SK-N-SH treated with all-trans-retinoic acid at 6 μM for 48 hours (cell line): ENCODE results near the gene ZBTB11.
"Not testable (repeated sequence)": the region's sequence is repeated elsewhere in the genome, so short reads cannot be mapped to it uniquely, and the experiment has no call there.

ENCODE experiments used
- ATAC-seq: fragments of 200-7000 bp; cut with Tn5 transposase; 3 replicates; pipeline ENCODE4 v1.9.1; 2020; ENCODE audit warnings: mild to moderate bottlenecking, moderate library complexity
- ARNTL ChIP-seq: fragments of 450-650 bp; formaldehyde crosslinking; IDR thresholded peaks from 2 replicates; pipeline ENCODE4 v1.5.0; 2020; ENCODE audit warnings: low read depth, mild to moderate bottlenecking, moderate library complexity, borderline replicate concordance
- BACH2 ChIP-seq: fragments of 250-450 bp; sonication (Bioruptor Pico); IDR thresholded peaks from 2 replicates; pipeline ENCODE4 v1.9.0; 2021; ENCODE audit warnings: mild to moderate bottlenecking, borderline replicate concordance
- CSDC2 ChIP-seq: fragments of 250-450 bp; sonication (Bioruptor Pico); IDR thresholded peaks from 2 replicates; pipeline ENCODE4 v1.5.0; 2020; ENCODE audit warnings: mild to moderate bottlenecking, moderate library complexity
- GLIS3 ChIP-seq: fragments of 250-450 bp; sonication (Bioruptor Pico); IDR thresholded peaks from 2 replicates; pipeline ENCODE4 v1.5.0; 2020; ENCODE audit warnings: mild to moderate bottlenecking, moderate library complexity
- ISL1 ChIP-seq: fragments of 250-450 bp; sonication (Bioruptor Pico); IDR thresholded peaks from 2 replicates; pipeline ENCODE4 v2.1.2; 2022; ENCODE audit warnings: mild to moderate bottlenecking, moderate library complexity
- OSR1 ChIP-seq: fragments of 250-450 bp; sonication (Bioruptor Pico); IDR thresholded peaks from 2 replicates; pipeline ENCODE4 v1.8.0; 2022; ENCODE audit warnings: moderate library complexity, mild to moderate bottlenecking, inconsistent platforms
- PPARA ChIP-seq: fragments of 250-450 bp; sonication (Bioruptor Pico); IDR thresholded peaks from 2 replicates; pipeline ENCODE4 v1.5.0; 2020; ENCODE audit warnings: mild to moderate bottlenecking, borderline replicate concordance
- RARB ChIP-seq: fragments of 250-450 bp; sonication (Bioruptor Pico); IDR thresholded peaks from 2 replicates; pipeline ENCODE4 v1.8.0; 2021; ENCODE audit warnings: mild to moderate bottlenecking, moderate library complexity
- TCF4 ChIP-seq: fragments of 250-450 bp; sonication (Bioruptor Pico); IDR thresholded peaks from 2 replicates; pipeline ENCODE4 v1.8.0; 2021; ENCODE audit warnings: mild to moderate bottlenecking, moderate library complexity, borderline replicate concordance
- TOX ChIP-seq: fragments of 250-450 bp; sonication (Bioruptor Pico); IDR thresholded peaks from 2 replicates; pipeline ENCODE4 v1.8.0; 2021; ENCODE audit warnings: mild to moderate bottlenecking, moderate library complexity, borderline replicate concordance
- ZC3H10 ChIP-seq: fragments of 250-450 bp; sonication (Bioruptor Pico); IDR thresholded peaks from 2 replicates; pipeline ENCODE4 v1.5.1; 2021; ENCODE audit warnings: mild to moderate bottlenecking, moderate library complexity
- ZFP3 ChIP-seq: fragments of 250-450 bp; sonication (Bioruptor Pico); IDR thresholded peaks from 2 replicates; pipeline ENCODE4 v1.5.0; 2020; ENCODE audit warnings: mild to moderate bottlenecking, moderate library complexity
- ZNF70 ChIP-seq: fragments of 450-650 bp; formaldehyde crosslinking; IDR thresholded peaks from 2 replicates; pipeline ENCODE4 v1.5.0; 2020; ENCODE audit warnings: mild to moderate bottlenecking, moderate library complexity
- ZNF8 ChIP-seq: fragments of 450-650 bp; formaldehyde crosslinking; IDR thresholded peaks from 2 replicates; pipeline ENCODE4 v1.5.0; 2020; ENCODE audit warnings: mild to moderate bottlenecking, moderate library complexity
- TF ChIP-seq, protein P1 (sequence below): fragments of 250-450 bp; sonication (Bioruptor Pico); IDR thresholded peaks from 2 replicates; pipeline ENCODE4 v1.5.1; 2021; ENCODE audit warnings: mild to moderate bottlenecking, moderate library complexity
- TF ChIP-seq, protein P2 (sequence below): fragments of 250-450 bp; sonication (Bioruptor Pico); IDR thresholded peaks from 2 replicates; pipeline ENCODE4 v1.5.1; 2020; ENCODE audit warnings: low read depth, mild to moderate bottlenecking, moderate library complexity
- TF ChIP-seq, protein P3 (sequence below): fragments of 250-450 bp; sonication (Bioruptor Pico); IDR thresholded peaks from 2 replicates; pipeline ENCODE4 v1.5.0; 2020; ENCODE audit warnings: mild to moderate bottlenecking, moderate library complexity
- TF ChIP-seq, protein P4 (sequence below): fragments of 250-450 bp; sonication (Bioruptor Pico); IDR thresholded peaks from 2 replicates; pipeline ENCODE4 v1.8.0; 2020; ENCODE audit warnings: mild to moderate bottlenecking, moderate library complexity, borderline replicate concordance
- TF ChIP-seq, protein P5 (sequence below): fragments of 250-450 bp; sonication (Bioruptor Pico); IDR thresholded peaks from 2 replicates; pipeline ENCODE4 v1.8.0; 2021; ENCODE audit warnings: low read depth, mild to moderate bottlenecking, moderate library complexity, borderline replicate concordance

ZBTB11 gene

DNA sequence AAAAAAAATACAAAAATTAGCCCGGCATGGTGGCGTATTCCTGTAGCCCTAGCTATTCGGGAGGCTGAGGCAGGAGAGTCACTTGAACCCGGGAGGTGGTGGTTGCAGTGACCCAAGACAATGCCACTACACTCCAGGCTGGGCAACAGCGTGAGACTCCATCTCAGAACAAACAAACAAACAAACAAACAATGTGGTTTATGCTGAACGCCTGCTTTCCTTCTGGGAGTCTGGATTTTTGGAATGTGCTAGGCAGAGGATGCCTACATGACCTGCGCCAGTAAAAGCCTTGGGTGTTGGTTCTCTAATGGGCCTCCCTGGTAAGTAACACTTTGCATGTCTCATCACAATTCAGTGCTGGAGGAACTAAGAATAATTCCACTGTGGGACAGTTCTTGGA lies 59.5 kb downstream of the ZBTB11 start:
- TF ChIP-seq, protein P1, sequence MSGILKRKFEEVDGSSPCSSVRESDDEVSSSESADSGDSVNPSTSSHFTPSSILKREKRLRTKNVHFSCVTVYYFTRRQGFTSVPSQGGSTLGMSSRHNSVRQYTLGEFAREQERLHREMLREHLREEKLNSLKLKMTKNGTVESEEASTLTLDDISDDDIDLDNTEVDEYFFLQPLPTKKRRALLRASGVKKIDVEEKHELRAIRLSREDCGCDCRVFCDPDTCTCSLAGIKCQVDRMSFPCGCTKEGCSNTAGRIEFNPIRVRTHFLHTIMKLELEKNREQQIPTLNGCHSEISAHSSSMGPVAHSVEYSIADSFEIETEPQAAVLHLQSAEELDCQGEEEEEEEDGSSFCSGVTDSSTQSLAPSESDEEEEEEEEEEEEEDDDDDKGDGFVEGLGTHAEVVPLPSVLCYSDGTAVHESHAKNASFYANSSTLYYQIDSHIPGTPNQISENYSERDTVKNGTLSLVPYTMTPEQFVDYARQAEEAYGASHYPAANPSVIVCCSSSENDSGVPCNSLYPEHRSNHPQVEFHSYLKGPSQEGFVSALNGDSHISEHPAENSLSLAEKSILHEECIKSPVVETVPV (CRISPR knock-in tag) = no peak
- TF ChIP-seq TOX (CRISPR knock-in tag) = no peak
- TF ChIP-seq CSDC2 (CRISPR knock-in tag) = no peak
- TF ChIP-seq ISL1 (CRISPR knock-in tag) = no peak
- TF ChIP-seq BACH2 (CRISPR knock-in tag) = no peak
- no peak for TF ChIP-seq ZFP3
- TF ChIP-seq TCF4 (CRISPR knock-in tag) = no peak
- TF ChIP-seq ARNTL = no peak
- TF ChIP-seq, protein P2, sequence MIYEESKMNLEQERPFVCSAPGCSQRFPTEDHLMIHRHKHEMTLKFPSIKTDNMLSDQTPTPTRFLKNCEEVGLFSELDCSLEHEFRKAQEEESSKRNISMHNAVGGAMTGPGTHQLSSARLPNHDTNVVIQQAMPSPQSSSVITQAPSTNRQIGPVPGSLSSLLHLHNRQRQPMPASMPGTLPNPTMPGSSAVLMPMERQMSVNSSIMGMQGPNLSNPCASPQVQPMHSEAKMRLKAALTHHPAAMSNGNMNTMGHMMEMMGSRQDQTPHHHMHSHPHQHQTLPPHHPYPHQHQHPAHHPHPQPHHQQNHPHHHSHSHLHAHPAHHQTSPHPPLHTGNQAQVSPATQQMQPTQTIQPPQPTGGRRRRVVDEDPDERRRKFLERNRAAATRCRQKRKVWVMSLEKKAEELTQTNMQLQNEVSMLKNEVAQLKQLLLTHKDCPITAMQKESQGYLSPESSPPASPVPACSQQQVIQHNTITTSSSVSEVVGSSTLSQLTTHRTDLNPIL = no peak
- no peak for TF ChIP-seq RARB (CRISPR knock-in tag)
- no peak for TF ChIP-seq ZNF8 (CRISPR knock-in tag)
- no peak for TF ChIP-seq ZNF70
- TF ChIP-seq PPARA = no peak
- TF ChIP-seq, protein P3, sequence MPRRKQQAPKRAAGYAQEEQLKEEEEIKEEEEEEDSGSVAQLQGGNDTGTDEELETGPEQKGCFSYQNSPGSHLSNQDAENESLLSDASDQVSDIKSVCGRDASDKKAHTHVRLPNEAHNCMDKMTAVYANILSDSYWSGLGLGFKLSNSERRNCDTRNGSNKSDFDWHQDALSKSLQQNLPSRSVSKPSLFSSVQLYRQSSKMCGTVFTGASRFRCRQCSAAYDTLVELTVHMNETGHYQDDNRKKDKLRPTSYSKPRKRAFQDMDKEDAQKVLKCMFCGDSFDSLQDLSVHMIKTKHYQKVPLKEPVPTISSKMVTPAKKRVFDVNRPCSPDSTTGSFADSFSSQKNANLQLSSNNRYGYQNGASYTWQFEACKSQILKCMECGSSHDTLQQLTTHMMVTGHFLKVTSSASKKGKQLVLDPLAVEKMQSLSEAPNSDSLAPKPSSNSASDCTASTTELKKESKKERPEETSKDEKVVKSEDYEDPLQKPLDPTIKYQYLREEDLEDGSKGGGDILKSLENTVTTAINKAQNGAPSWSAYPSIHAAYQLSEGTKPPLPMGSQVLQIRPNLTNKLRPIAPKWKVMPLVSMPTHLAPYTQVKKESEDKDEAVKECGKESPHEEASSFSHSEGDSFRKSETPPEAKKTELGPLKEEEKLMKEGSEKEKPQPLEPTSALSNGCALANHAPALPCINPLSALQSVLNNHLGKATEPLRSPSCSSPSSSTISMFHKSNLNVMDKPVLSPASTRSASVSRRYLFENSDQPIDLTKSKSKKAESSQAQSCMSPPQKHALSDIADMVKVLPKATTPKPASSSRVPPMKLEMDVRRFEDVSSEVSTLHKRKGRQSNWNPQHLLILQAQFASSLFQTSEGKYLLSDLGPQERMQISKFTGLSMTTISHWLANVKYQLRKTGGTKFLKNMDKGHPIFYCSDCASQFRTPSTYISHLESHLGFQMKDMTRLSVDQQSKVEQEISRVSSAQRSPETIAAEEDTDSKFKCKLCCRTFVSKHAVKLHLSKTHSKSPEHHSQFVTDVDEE (CRISPR knock-in tag) = no peak
- ATAC-seq = no peak

DNA sequence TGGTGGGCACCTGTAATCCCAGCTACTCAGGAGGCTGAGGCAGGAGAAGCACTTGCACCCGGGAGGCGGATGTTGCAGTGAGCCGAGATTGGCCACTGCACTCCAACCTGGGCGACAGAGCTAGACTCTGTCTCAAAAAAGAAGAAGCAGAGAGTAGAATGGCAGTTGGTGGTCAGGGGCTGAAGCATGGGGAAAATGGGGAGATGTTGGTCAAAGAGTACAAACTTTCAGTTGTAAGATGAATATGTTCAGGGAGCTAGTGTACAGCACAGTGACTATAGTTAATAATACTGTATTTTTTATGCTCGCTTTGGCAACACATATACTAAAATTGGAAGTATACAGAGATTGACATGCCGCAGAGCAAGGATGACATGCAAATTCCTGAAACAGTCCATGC lies 61.4 kb downstream of the ZBTB11 start:
- ATAC-seq = no peak
- TF ChIP-seq, protein P2 = no peak
- no peak for TF ChIP-seq TCF4 (CRISPR knock-in tag)
- TF ChIP-seq, protein P4, sequence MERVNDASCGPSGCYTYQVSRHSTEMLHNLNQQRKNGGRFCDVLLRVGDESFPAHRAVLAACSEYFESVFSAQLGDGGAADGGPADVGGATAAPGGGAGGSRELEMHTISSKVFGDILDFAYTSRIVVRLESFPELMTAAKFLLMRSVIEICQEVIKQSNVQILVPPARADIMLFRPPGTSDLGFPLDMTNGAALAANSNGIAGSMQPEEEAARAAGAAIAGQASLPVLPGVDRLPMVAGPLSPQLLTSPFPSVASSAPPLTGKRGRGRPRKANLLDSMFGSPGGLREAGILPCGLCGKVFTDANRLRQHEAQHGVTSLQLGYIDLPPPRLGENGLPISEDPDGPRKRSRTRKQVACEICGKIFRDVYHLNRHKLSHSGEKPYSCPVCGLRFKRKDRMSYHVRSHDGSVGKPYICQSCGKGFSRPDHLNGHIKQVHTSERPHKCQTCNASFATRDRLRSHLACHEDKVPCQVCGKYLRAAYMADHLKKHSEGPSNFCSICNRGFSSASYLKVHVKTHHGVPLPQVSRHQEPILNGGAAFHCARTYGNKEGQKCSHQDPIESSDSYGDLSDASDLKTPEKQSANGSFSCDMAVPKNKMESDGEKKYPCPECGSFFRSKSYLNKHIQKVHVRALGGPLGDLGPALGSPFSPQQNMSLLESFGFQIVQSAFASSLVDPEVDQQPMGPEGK (CRISPR knock-in tag) = no peak
- no peak for TF ChIP-seq ZNF70
- no peak for TF ChIP-seq OSR1 (CRISPR knock-in tag)
- TF ChIP-seq ZFP3 = no peak
- TF ChIP-seq, protein P3 (CRISPR knock-in tag) = no peak
- no peak for TF ChIP-seq TOX (CRISPR knock-in tag)
- no peak for TF ChIP-seq ISL1 (CRISPR knock-in tag)
- TF ChIP-seq BACH2 (CRISPR knock-in tag) = no peak
- TF ChIP-seq ZC3H10 (CRISPR knock-in tag) = no peak
- TF ChIP-seq ARNTL = no peak
- no peak for TF ChIP-seq GLIS3 (CRISPR knock-in tag)
- TF ChIP-seq, protein P5, sequence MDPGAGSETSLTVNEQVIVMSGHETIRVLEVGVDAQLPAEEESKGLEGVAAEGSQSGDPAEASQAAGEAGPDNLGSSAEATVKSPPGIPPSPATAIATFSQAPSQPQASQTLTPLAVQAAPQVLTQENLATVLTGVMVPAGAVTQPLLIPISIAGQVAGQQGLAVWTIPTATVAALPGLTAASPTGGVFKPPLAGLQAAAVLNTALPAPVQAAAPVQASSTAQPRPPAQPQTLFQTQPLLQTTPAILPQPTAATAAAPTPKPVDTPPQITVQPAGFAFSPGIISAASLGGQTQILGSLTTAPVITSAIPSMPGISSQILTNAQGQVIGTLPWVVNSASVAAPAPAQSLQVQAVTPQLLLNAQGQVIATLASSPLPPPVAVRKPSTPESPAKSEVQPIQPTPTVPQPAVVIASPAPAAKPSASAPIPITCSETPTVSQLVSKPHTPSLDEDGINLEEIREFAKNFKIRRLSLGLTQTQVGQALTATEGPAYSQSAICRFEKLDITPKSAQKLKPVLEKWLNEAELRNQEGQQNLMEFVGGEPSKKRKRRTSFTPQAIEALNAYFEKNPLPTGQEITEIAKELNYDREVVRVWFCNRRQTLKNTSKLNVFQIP = no peak
- TF ChIP-seq, all 23 proteins: peak for 0

DNA sequence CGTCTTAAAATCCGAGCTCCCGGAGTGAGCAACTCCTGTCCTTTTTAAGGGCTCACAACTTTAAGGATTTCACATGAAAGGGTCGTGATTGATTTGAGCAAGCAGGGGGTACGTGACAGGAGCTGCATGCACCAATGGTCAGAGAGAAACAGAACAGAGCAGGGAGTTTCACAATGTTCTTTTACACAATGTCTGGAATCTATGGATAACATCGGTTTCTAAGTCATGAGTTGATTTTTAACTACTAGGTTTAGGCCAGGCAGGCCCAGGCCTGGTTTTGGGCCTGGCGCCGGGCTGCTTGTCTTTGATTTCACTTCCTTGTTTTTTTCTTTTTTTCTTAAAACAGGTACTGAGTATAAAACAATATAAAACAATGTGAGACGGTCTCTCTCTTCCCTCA lies 63.9 kb downstream of the ZBTB11 start:
- ATAC-seq = not testable (repeated sequence)
